ENCODE measurements around the gene ADAMTSL5.
"Not testable (repeated sequence)": the region's sequence is repeated elsewhere in the genome, so short reads cannot be mapped to it uniquely, and the experiment has no call there.

Gene ADAMTSL5

GRCh38 chr19:1483131-1483978 lies 29.5 kb downstream of the ADAMTSL5 start:
- no peak for DNase-seq (ENCODE audit: low read depth)
- TF ChIP-seq CTCF (IDR thresholded peaks at IDR 0.05; ENCODE audit: low read depth, low read length, missing control alignments), result no peak
- no peak overlapping the region for H3K4me3 ChIP-seq (ENCODE audit: low read depth, low read length)
- in situ Hi-C loops (cut with HindIII; ENCODE audit: low sequenced_read_pairs), result no loop called here

GRCh38 chr19:1482361-1483130 lies 30.3 kb downstream of the ADAMTSL5 start:
- in situ Hi-C loops (cut with HindIII; ENCODE audit: low sequenced_read_pairs), result no loop called here
- no peak overlapping the region for H3K4me3 ChIP-seq (ENCODE audit: low read depth, low read length)
- DNase-seq (ENCODE audit: low read depth), result no peak
- TF ChIP-seq CTCF (IDR thresholded peaks at IDR 0.05; ENCODE audit: low read depth, low read length, missing control alignments), result no peak

- TF ChIP-seq CTCF (IDR thresholded peaks at IDR 0.05; ENCODE audit: low read depth, low read length, missing control alignments), result no peak
- no peak overlapping the region for H3K4me3 ChIP-seq (ENCODE audit: low read depth, low read length)
- no peak for DNase-seq (ENCODE audit: low read depth)
- in situ Hi-C loops (cut with HindIII; ENCODE audit: low sequenced_read_pairs), result no loop called here
Measured at GRCh38 chr19:1481893-1482360, 30.9 kb downstream of the ADAMTSL5 start.

GRCh38 chr19:1481224-1481892 lies 31.5 kb downstream of the ADAMTSL5 start:
- DNase-seq (ENCODE audit: low read depth), result no peak
- TF ChIP-seq CTCF (IDR thresholded peaks at IDR 0.05; ENCODE audit: low read depth, low read length, missing control alignments), result no peak
- H3K4me3 ChIP-seq (ENCODE audit: low read depth, low read length), result no peak overlapping the region
- in situ Hi-C loops (cut with HindIII; ENCODE audit: low sequenced_read_pairs), result no loop called here

GRCh38 chr19:1478934-1479707 lies 33.7 kb downstream of the ADAMTSL5 start, which contains the start of gene C19orf25:
Gene C19orf25 (minus strand): TSS chr19:1479215. CDS start chr19:1478903, 312 bp downstream.
- TF ChIP-seq CTCF (IDR thresholded peaks at IDR 0.05; ENCODE audit: low read depth, low read length, missing control alignments), result no peak
- in situ Hi-C loops (cut with HindIII; ENCODE audit: low sequenced_read_pairs), result no loop called here
- peak; percentile 79 for DNase-seq (ENCODE audit: low read depth)
- peak within 1 kb of the TSS; percentile 82 for H3K4me3 ChIP-seq (ENCODE audit: low read depth, low read length)

- H3K4me3 ChIP-seq (ENCODE audit: low read depth, low read length); DNase-seq (ENCODE audit: low read depth); in situ Hi-C loops (cut with HindIII; ENCODE audit: low sequenced_read_pairs): not testable (repeated sequence)
Measured at GRCh38 chr19:1477056-1477455, 35.8 kb downstream of the ADAMTSL5 start.
